HCT116 (cell line): ENCODE results near the gene MAT2B. TPM values are rescaled to one million over a fixed set of nuclear protein-coding genes. Genes with fewer than 3 reads are reported as not detected.
A peak's percentile ranks its signal among the peaks of the same experiment; 100 is the strongest.

Experiments
- ATAC-seq: fragments of 200-7000 bp; cut with Tn5 transposase; 2 replicates; pipeline ENCODE4 v1.9.1; 2020; ENCODE audit warnings: mild to moderate bottlenecking, moderate library complexity
- Bru-seq: library from RNA; stranded (reverse); fragments of 400-500 nt; gene quantifications from one replicate; lab custom pipeline; 2021; lab: Mats Ljungman, UMichigan
- BruChase-seq, 2 experiments: library from RNA; stranded (reverse); fragments of 400-500 nt; gene quantifications; one replicate each; lab custom pipeline; 2021; lab: Mats Ljungman, UMichigan
- BruUV-seq: library from RNA; stranded (reverse); fragments of 400-500 nt; replicated peaks from 2 replicates; lab custom pipeline; 2021; lab: Mats Ljungman, UMichigan
- CTCF ChIA-PET: fragments of 300-600 bp; sonication (Branson Sonifier 250); formaldehyde crosslinking; loops from one replicate; lab custom pipeline; 2021; ENCODE audit warnings: antibody characterized with exemption; lab: Charles Lee
- POLR2A ChIA-PET: fragments of 300-600, 350-600 bp; sonication (Branson Sonifier 250); formaldehyde crosslinking; loops from one replicate; lab custom pipeline; 2021; ENCODE audit warnings: antibody characterized with exemption; lab: Charles Lee
- RAD21 ChIA-PET, 2 experiments: fragments of 300-600 bp; sonication (Branson Sonifier 250); formaldehyde crosslinking; loops; one replicate each; lab custom pipeline; 2023; ENCODE audit warnings: low total read pairs in 2 of 2; ENCODE audit not compliant: uncharacterized antibody in 2 of 2, unreplicated experiment in 2 of 2, low non-redundant PET in 1 of 2; lab: Charles Lee
- DNase-seq: peaks from one replicate; pipeline ENCODE4 v3.0.0-alpha.2; 2010; ENCODE audit warnings: low read depth, low spot score
- H2AFZ ChIP-seq: fragments of 200-600 bp; shearing (Covaris generic), sonication (generic); 2 replicates; pipeline ENCODE4 v1.6.1; 2017; ENCODE audit warnings: low read depth, mixed run types, mixed read lengths, antibody characterized with exemption, low read length; ENCODE audit not compliant: poor library complexity, severe bottlenecking
- H3K27ac ChIP-seq: 2 replicates; pipeline ENCODE4 v1.5.1; 2012; ENCODE audit warnings: low read depth, low read length
- H3K27me3 ChIP-seq: fragments of 200-600 bp; sonication (generic); 2 replicates; pipeline ENCODE4 v1.6.1; 2016; ENCODE audit warnings: mixed run types, low read length, mixed read lengths; ENCODE audit not compliant: insufficient read depth
- H3K36me3 ChIP-seq, 2 experiments: fragments of 200-500 bp in 1 of 2; fragments of 200-600 bp in 1 of 2; sonication (Bioruptor generic) in 1 of 2; sonication (generic) in 1 of 2; 2 replicates each; pipeline versions ENCODE4 v1.5.1 to v1.6.1; 2014 to 2016; ENCODE audit warnings: low read length in 2 of 2, inconsistent platforms in 1 of 2, mixed read lengths in 1 of 2, mixed run types in 1 of 2; ENCODE audit not compliant: insufficient read depth in 2 of 2, control insufficient read depth in 1 of 2
- H3K4me1 ChIP-seq, 2 experiments: fragments of 200-600 bp in 1 of 2; sonication (generic) in 1 of 2; 2 replicates each; pipeline versions ENCODE4 v1.5.1 to v1.6.1; 2012 to 2017; ENCODE audit warnings: low read length in 2 of 2, inconsistent platforms in 1 of 2, mild to moderate bottlenecking in 1 of 2, mixed read lengths in 1 of 2, mixed run types in 1 of 2, moderate library complexity in 1 of 2; ENCODE audit not compliant: insufficient read depth in 2 of 2, control insufficient read depth in 1 of 2
- H3K4me2 ChIP-seq: fragments of 200-600 bp; sonication (generic); 2 replicates; pipeline ENCODE4 v1.6.1; 2017; ENCODE audit warnings: mixed run types, low read length, mixed read lengths
- H3K4me3 ChIP-seq, 2 experiments: fragments of 200-600 bp in 1 of 2; sonication (generic) in 1 of 2; replicated peaks in 1 of 2; 2 replicates each; pipeline ENCODE4 v1.5.1; 2011 to 2016; ENCODE audit warnings: low read length in 2 of 2, control low read depth in 1 of 2, low read depth in 1 of 2, mild to moderate bottlenecking in 1 of 2, mixed read lengths in 1 of 2, mixed run types in 1 of 2
- H3K79me2 ChIP-seq: fragments of 200-600 bp; sonication (generic); 2 replicates; pipeline ENCODE4 v1.6.1; 2017; ENCODE audit warnings: mild to moderate bottlenecking, mixed run types, low read length, moderate library complexity, mixed read lengths; ENCODE audit not compliant: insufficient read depth
- H3K9ac ChIP-seq: fragments of 200-600 bp; sonication (generic); 2 replicates; pipeline ENCODE4 v1.6.1; 2016; ENCODE audit warnings: low read length, mixed read lengths
- H3K9me2 ChIP-seq: fragments of 200-600 bp; sonication (generic), shearing (Covaris generic); 2 replicates; pipeline ENCODE4 v1.6.1; 2017; ENCODE audit warnings: mixed run types, mild to moderate bottlenecking, moderate library complexity; ENCODE audit not compliant: insufficient read depth
- H3K9me3 ChIP-seq, 2 experiments: fragments of 200-500 bp in 1 of 2; fragments of 200-600 bp in 1 of 2; sonication (Bioruptor generic) in 1 of 2; sonication (generic) in 1 of 2; 2 replicates each; pipeline ENCODE4 v1.6.1; 2014 to 2017; ENCODE audit warnings: low read length in 2 of 2, mixed read lengths in 2 of 2, inconsistent platforms in 1 of 2, low read depth in 1 of 2, mild to moderate bottlenecking in 1 of 2, mixed run types in 1 of 2, moderate library complexity in 1 of 2; ENCODE audit not compliant: control insufficient read depth in 1 of 2, insufficient read depth in 1 of 2
- H4K20me1 ChIP-seq: fragments of 200-600 bp; sonication (generic), shearing (Covaris generic); 2 replicates; pipeline ENCODE4 v1.6.1; 2017; ENCODE audit warnings: mixed run types, mild to moderate bottlenecking, moderate library complexity; ENCODE audit not compliant: insufficient read depth
- ATF3 ChIP-seq: IDR thresholded peaks from 2 replicates; pipeline ENCODE4 v1.6.1; 2012
- CBX3 ChIP-seq: IDR thresholded peaks from 2 replicates; pipeline ENCODE4 v1.6.1; 2012; ENCODE audit warnings: low read depth
- CEBPB ChIP-seq: IDR thresholded peaks from 2 replicates; pipeline ENCODE4 v1.6.1; 2012; ENCODE audit warnings: low read depth
- CTCF ChIP-seq, 3 experiments: fragments of 200-600 bp in 1 of 3; sonication (generic) in 1 of 3; IDR thresholded peaks in 2 of 3; conservative IDR thresholded peaks in 1 of 3; 2 replicates each; pipeline ENCODE4 v1.5.1; 2012 to 2017; ENCODE audit warnings: low read depth in 2 of 3, low read length in 2 of 3, antibody characterized with exemption in 1 of 3, borderline replicate concordance in 1 of 3, control low read depth in 1 of 3, mild to moderate bottlenecking in 1 of 3, mixed read lengths in 1 of 3, mixed run types in 1 of 3, moderate library complexity in 1 of 3; ENCODE audit not compliant: insufficient read depth in 1 of 3
- EGR1 ChIP-seq: IDR thresholded peaks from 2 replicates; pipeline ENCODE4 v1.6.1; 2012; ENCODE audit warnings: low read depth
- ELF1 ChIP-seq: IDR thresholded peaks from 2 replicates; pipeline ENCODE4 v1.6.1; 2012; ENCODE audit warnings: low read depth, borderline replicate concordance
- EZH2 ChIP-seq: fragments of 200-600 bp; sonication (generic); IDR thresholded peaks from 2 replicates; pipeline ENCODE4 v1.6.1; 2017; ENCODE audit warnings: antibody characterized with exemption, mixed run types
- EZH2phosphoT487 ChIP-seq: fragments of 200-600 bp; IDR thresholded peaks from 2 replicates; pipeline ENCODE4 v1.6.1; 2018; ENCODE audit warnings: antibody characterized with exemption, borderline replicate concordance
- JUND ChIP-seq: IDR thresholded peaks from 2 replicates; pipeline ENCODE4 v1.6.1; 2012
- MAX ChIP-seq: IDR thresholded peaks from 2 replicates; pipeline ENCODE4 v1.6.1; 2012
- POLR2AphosphoS5 ChIP-seq: IDR thresholded peaks from 2 replicates; pipeline ENCODE4 v1.6.1; 2011; ENCODE audit warnings: mild to moderate bottlenecking, low read depth, low read length, moderate library complexity
- RAD21 ChIP-seq: IDR thresholded peaks from 2 replicates; pipeline ENCODE4 v1.6.1; 2012; ENCODE audit warnings: low read depth, mild to moderate bottlenecking
- SIN3A ChIP-seq: IDR thresholded peaks from 2 replicates; pipeline ENCODE4 v1.6.1; 2012; ENCODE audit warnings: low read depth
- SP1 ChIP-seq: IDR thresholded peaks from 2 replicates; pipeline ENCODE4 v1.6.1; 2012; ENCODE audit warnings: low read depth
- SRF ChIP-seq: IDR thresholded peaks from 2 replicates; pipeline ENCODE4 v1.6.1; 2012; ENCODE audit warnings: low read depth
- TCF7L2 ChIP-seq: IDR thresholded peaks from 2 replicates; pipeline ENCODE4 v1.7.0; 2011; ENCODE audit warnings: borderline replicate concordance, inconsistent platforms; ENCODE audit not compliant: insufficient read depth, insufficient read length; ENCODE audit errors: extremely low read depth
- YY1 ChIP-seq: IDR thresholded peaks from 2 replicates; pipeline ENCODE4 v1.6.1; 2011; ENCODE audit warnings: low read length, low read depth, moderate library complexity, mild to moderate bottlenecking; ENCODE audit not compliant: insufficient replicate concordance; ENCODE audit errors: extremely low read depth
- ZBTB33 ChIP-seq: IDR thresholded peaks from 2 replicates; pipeline ENCODE4 v1.6.1; 2011; ENCODE audit warnings: mild to moderate bottlenecking, low read length, moderate library complexity; ENCODE audit not compliant: insufficient replicate concordance; ENCODE audit errors: extremely low read depth
- ZFX ChIP-seq: fragments of 450-650 bp; IDR thresholded peaks from 2 replicates; pipeline ENCODE4 v1.6.1; 2017
- ZNF274 ChIP-seq: fragments of 200-500 bp; sonication (Bioruptor generic); IDR thresholded peaks from 2 replicates; pipeline ENCODE4 v1.6.1; 2014; ENCODE audit warnings: mild to moderate bottlenecking, low read depth, low read length, inconsistent platforms
- intact Hi-C: fragments of 100-400 bp; cut with micrococcal nuclease; formaldehyde crosslinking; loops from 2 replicates; pipeline ENCODE4 v1.10.0; 2022
- long read RNA-seq: library from polyadenylated mRNA; unstranded; transcript quantifications from one replicate; pipeline ENCODE4 v2.0.0, GENCODE V29; 2021; ENCODE audit not compliant: unreplicated experiment
- polyA plus RNA-seq: library from polyadenylated mRNA; unstranded; fragments of >200 nt; gene quantifications from 2 replicates; pipeline ENCODE4 v1.2.1, GENCODE V29; 2012; ENCODE audit warnings: missing spikeins
- total RNA-seq: library from RNA; stranded (reverse); gene quantifications from one replicate; pipeline ENCODE4 v1.2.1, GENCODE V29; 2021; ENCODE audit not compliant: unreplicated experiment

Gene MAT2B
- total RNA-seq (45.9 TPM), Bru-seq, nascent RNA (percentile 84 among the genes with signal in this experiment), BruChase-seq, experiment 1, labeled RNA remaining after a 6-hour chase (percentile 84 among the genes with signal in this experiment), BruChase-seq, experiment 2, labeled RNA remaining after a 2-hour chase (percentile 89 among the genes with signal in this experiment)
- 22.9 and 26.1 TPM in 2 replicates for polyA plus RNA-seq
- long read RNA-seq, transcript MAT2B-202 (7 exons, 2,103 nt), result major isoform, 121 of 181 reads
- long read RNA-seq, transcript MAT2B-201 (7 exons, 2,226 nt), result minor isoform, 22 of 181 reads
- long read RNA-seq, partial matches to known transcripts, result 9 of 181 reads
- long read RNA-seq, other reads (novel, unspliced or antisense), result 28 of 181 reads

GRCh38 chr5:163505368-163506094 lies at the start of gene MAT2B:
Gene MAT2B (plus strand): TSS chr5:163505619. CDS start chr5:163505687, 68 bp downstream.
- H3K9ac ChIP-seq, result peak within 1 kb of the TSS; percentile 65
- no peaks in the 10 kb centered on the region for H4K20me1 ChIP-seq
- H3K9me2 ChIP-seq, result no peaks in the 10 kb centered on the region
- DNase-seq (peak; percentile 86), ATAC-seq (peak; percentile 94)
- 0 out of 4 replicates have a peak, but pooled peaks cover 0 to 2% of the 10 kb centered on the region in 2 experiments for H3K36me3 ChIP-seq
- peaks cover 6 to 27% of the 10 kb centered on the region in 2 experiments; a peak in 3 of 4 replicates for H3K4me1 ChIP-seq
- BruUV-seq, result no TSS peak
- peak within 1 kb of the TSS; percentile 75 for H3K4me2 ChIP-seq
- peaks cover 49% of the 10 kb centered on the region for H3K79me2 ChIP-seq
- intact Hi-C loops, result loop anchor here (2.0 kb wide), 1 partner anchor 45 kb away; the partner anchor contains the start of genes HMMR and NUDCD2
- peak within 1 kb of the TSS; percentile 71 for H3K27ac ChIP-seq
- ChIA-PET CTCF (interaction anchor here (1.2 kb wide), 1 partner anchor 45 kb away, joined by 3 read pairs; the partner anchor contains the start of genes HMMR and NUDCD2), RAD21 (no interaction called here), POLR2A (interaction anchor here (1.0 to 1.8 kb wide), 2 partner anchors 45 to 51 kb away, joined by 4 to 5 read pairs; partner anchors contain the start of gene HMMR)
- no peaks in the 10 kb centered on the region for H3K27me3 ChIP-seq
- peak within 1 kb of the TSS; percentile 61 to 76 for H3K4me3 ChIP-seq
- peak within 1 kb of the TSS; percentile 87 for H2AFZ ChIP-seq
- no peaks in the 10 kb centered on the region for H3K9me3 ChIP-seq
- TF ChIP-seq RAD21 (no peak), TCF7L2 (no peak), ZBTB33 (no peak), ZNF274 (no peak), YY1 (peak; percentile 38), SIN3A (peak; percentile 90), CBX3 (no peak), POLR2AphosphoS5 (peak; percentile 89), CEBPB (no peak), ATF3 (no peak), EZH2phosphoT487 (no peak), EGR1 (peak; percentile 93), ELF1 (peak; percentile 91), SRF (no peak), SP1 (peak; percentile 97), ZFX (peak; percentile 73), JUND (no peak), CTCF (IDR thresholded peaks at IDR 0.05 in 2 of 3, conservative IDR thresholded peaks at IDR 0.05 in 1 of 3; ENCODE audit: borderline replicate concordance in 1 of 3, insufficient read depth in 1 of 3, low read depth in 2 of 3, low read length in 2 of 3) (peak in 2 of 3 experiments; percentile 40 to 53; a peak in 3 of 6 replicates), EZH2 (no peak), MAX (peak; percentile 85)
